PC-9 (cell line): ENCODE measurements around the gene FTO. TPM values are rescaled to one million over a fixed set of nuclear protein-coding genes. Genes with fewer than 3 reads are reported as not detected.

Experiments
- BruUV-seq: library from RNA; stranded (reverse); fragments of 400-500 nt; replicated peaks from 2 replicates; lab custom pipeline; 2021; lab: Mats Ljungman, UMichigan
- CTCF ChIA-PET: fragments of 300-600 bp; sonication (Branson Sonifier 250); formaldehyde crosslinking; loops from one replicate; lab custom pipeline; 2022; ENCODE audit warnings: antibody characterized with exemption; lab: Charles Lee
- POLR2A ChIA-PET: fragments of 300-600 bp; sonication (Branson Sonifier 250); formaldehyde crosslinking; loops from one replicate; lab custom pipeline; 2022; ENCODE audit warnings: antibody characterized with exemption; ENCODE audit not compliant: unreplicated experiment; lab: Charles Lee
- DNase-seq, 2 experiments: peaks; one replicate each; pipeline versions ENCODE4 v3.0.0 to v3.0.0-alpha.2; 2015 to 2022; ENCODE audit warnings: mixed read lengths in 1 of 2
- H2AFZ ChIP-seq: fragments of 200-600 bp; sonication (generic); 2 replicates; pipeline ENCODE4 v1.8.1; 2017; ENCODE audit warnings: antibody characterized with exemption
- H3F3A ChIP-seq: fragments of 200-600 bp; sonication (generic); 2 replicates; pipeline ENCODE4 v1.8.1; 2017; ENCODE audit warnings: antibody characterized with exemption, mild to moderate bottlenecking, low read depth; ENCODE audit not compliant: insufficient read depth
- H3K27ac ChIP-seq: fragments of 200-600 bp; sonication (generic); 2 replicates; pipeline ENCODE4 v1.6.1; 2016; ENCODE audit warnings: mixed run types
- H3K27me3 ChIP-seq: fragments of 200-600 bp; sonication (generic); 2 replicates; pipeline ENCODE4 v1.6.1; 2016; ENCODE audit warnings: low read depth, mixed run types; ENCODE audit not compliant: insufficient read depth
- H3K36me3 ChIP-seq: fragments of 200-600 bp; sonication (generic); 2 replicates; pipeline ENCODE4 v1.6.1; 2016; ENCODE audit warnings: low read depth, mixed run types
- H3K4me1 ChIP-seq: fragments of 200-600 bp; sonication (generic); replicated peaks from 2 replicates; pipeline ENCODE4 v1.6.1; 2016; ENCODE audit warnings: mixed run types; ENCODE audit not compliant: insufficient read depth
- H3K4me2 ChIP-seq: fragments of 200-600 bp; sonication (generic); 2 replicates; pipeline ENCODE4 v1.6.1; 2017; ENCODE audit warnings: mixed run types
- H3K4me3 ChIP-seq: fragments of 200-600 bp; sonication (generic); 2 replicates; pipeline ENCODE4 v1.6.1; 2016; ENCODE audit warnings: mixed run types
- H3K79me2 ChIP-seq: fragments of 200-600 bp; sonication (generic); 2 replicates; pipeline ENCODE4 v1.6.1; 2017; ENCODE audit warnings: low read depth, mixed run types
- H3K9me2 ChIP-seq: fragments of 200-600 bp; sonication (generic); 2 replicates; pipeline ENCODE4 v1.8.1; 2017; ENCODE audit warnings: mild to moderate bottlenecking; ENCODE audit not compliant: insufficient read depth
- H3K9me3 ChIP-seq: fragments of 200-600 bp; sonication (generic); 2 replicates; pipeline ENCODE4 v1.8.1; 2016; ENCODE audit warnings: low read depth; ENCODE audit not compliant: insufficient read depth
- H4K20me1 ChIP-seq: fragments of 200-600 bp; sonication (generic); 2 replicates; pipeline ENCODE4 v1.8.1; 2017; ENCODE audit not compliant: insufficient read depth
- EZH2 ChIP-seq: fragments of 200-600 bp; sonication (generic); IDR thresholded peaks from 2 replicates; pipeline ENCODE4 v1.8.0; 2017; ENCODE audit warnings: antibody characterized with exemption, low read depth
- intact Hi-C: fragments of 100-400 bp; cut with micrococcal nuclease; formaldehyde crosslinking; loops from one replicate; pipeline ENCODE4 v1.10.0; 2022; ENCODE audit not compliant: unreplicated experiment
- total RNA-seq: library from RNA; stranded (reverse); gene quantifications from 2 replicates; pipeline ENCODE4 v1.2.3, GENCODE V29; 2021
- TF ChIP-seq, protein P1 (sequence below): fragments of 200-600 bp; sonication (generic); conservative IDR thresholded peaks from 2 replicates; pipeline ENCODE4 v1.6.1; 2017; ENCODE audit warnings: mixed run types, antibody characterized with exemption, mild to moderate bottlenecking, moderate library complexity

Gene FTO
- total RNA-seq, 1 experiment from 2014 or later = 58.1 TPM

- no peaks in the 10 kb centered on the region for H3K9me3 ChIP-seq
- TF ChIP-seq EZH2 = no peak
- TF ChIP-seq, protein P1, sequence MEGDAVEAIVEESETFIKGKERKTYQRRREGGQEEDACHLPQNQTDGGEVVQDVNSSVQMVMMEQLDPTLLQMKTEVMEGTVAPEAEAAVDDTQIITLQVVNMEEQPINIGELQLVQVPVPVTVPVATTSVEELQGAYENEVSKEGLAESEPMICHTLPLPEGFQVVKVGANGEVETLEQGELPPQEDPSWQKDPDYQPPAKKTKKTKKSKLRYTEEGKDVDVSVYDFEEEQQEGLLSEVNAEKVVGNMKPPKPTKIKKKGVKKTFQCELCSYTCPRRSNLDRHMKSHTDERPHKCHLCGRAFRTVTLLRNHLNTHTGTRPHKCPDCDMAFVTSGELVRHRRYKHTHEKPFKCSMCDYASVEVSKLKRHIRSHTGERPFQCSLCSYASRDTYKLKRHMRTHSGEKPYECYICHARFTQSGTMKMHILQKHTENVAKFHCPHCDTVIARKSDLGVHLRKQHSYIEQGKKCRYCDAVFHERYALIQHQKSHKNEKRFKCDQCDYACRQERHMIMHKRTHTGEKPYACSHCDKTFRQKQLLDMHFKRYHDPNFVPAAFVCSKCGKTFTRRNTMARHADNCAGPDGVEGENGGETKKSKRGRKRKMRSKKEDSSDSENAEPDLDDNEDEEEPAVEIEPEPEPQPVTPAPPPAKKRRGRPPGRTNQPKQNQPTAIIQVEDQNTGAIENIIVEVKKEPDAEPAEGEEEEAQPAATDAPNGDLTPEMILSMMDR = no peak
- no TSS peak for BruUV-seq
- peaks cover 51% of the 10 kb centered on the region for H3K79me2 ChIP-seq
- H3K4me1 ChIP-seq = peaks cover 25% of the 10 kb centered on the region
- H4K20me1 ChIP-seq = no peaks in the 10 kb centered on the region
- H3K9me2 ChIP-seq = no peaks in the 10 kb centered on the region
- no peak overlapping the region for H3K27ac ChIP-seq
- intact Hi-C loops = no loop called here
- no peak overlapping the region for H2AFZ ChIP-seq
- no peaks in the 10 kb centered on the region for H3K36me3 ChIP-seq
- no peak for DNase-seq
- H3K4me2 ChIP-seq = no peak overlapping the region
- H3F3A ChIP-seq = peaks cover 7% of the 10 kb centered on the region; the same call in 1 of the 2 replicates
- H3K4me3 ChIP-seq = no peak overlapping the region
- POLR2A ChIA-PET = no interaction called here
- CTCF ChIA-PET = no interaction called here
- no peaks in the 10 kb centered on the region for H3K27me3 ChIP-seq
Observed at GRCh38 chr16:53737552-53737951, 33.6 kb downstream of the FTO start.

GRCh38 chr16:53740476-53740875, 36.5 kb downstream of the FTO start:
- H3K36me3 ChIP-seq = no peaks in the 10 kb centered on the region
- no peak for DNase-seq
- TF ChIP-seq, protein P1 = no peak
- no peak for TF ChIP-seq EZH2
- peaks cover 43% of the 10 kb centered on the region for H3K4me1 ChIP-seq
- no peaks in the 10 kb centered on the region for H3K9me3 ChIP-seq
- H3F3A ChIP-seq = peaks cover 19% of the 10 kb centered on the region
- H4K20me1 ChIP-seq = no peaks in the 10 kb centered on the region
- POLR2A ChIA-PET = no interaction called here
- BruUV-seq = no TSS peak
- intact Hi-C loops = no loop called here
- peaks cover 41% of the 10 kb centered on the region for H3K79me2 ChIP-seq
- no peak overlapping the region for H2AFZ ChIP-seq
- no peaks in the 10 kb centered on the region for H3K27me3 ChIP-seq
- no peaks in the 10 kb centered on the region for H3K9me2 ChIP-seq
- no peak overlapping the region for H3K4me2 ChIP-seq
- CTCF ChIA-PET = no interaction called here
- no peak overlapping the region for H3K27ac ChIP-seq
- H3K4me3 ChIP-seq = no peak overlapping the region

GRCh38 chr16:53740933-53741531, 37.1 kb downstream of the FTO start:
- Histone ChIP-seq H2AFZ (no peak overlapping the region), H3K27ac (no peak overlapping the region), H3K79me2 (peaks cover 39% of the 10 kb centered on the region), H3K9me3 (no peaks in the 10 kb centered on the region), H3F3A (peaks cover 22% of the 10 kb centered on the region), H3K4me1 (peaks cover 49% of the 10 kb centered on the region), H3K4me2 (no peak overlapping the region), H3K4me3 (no peak overlapping the region), H3K9me2 (no peaks in the 10 kb centered on the region), H4K20me1 (no peaks in the 10 kb centered on the region), H3K36me3 (no peaks in the 10 kb centered on the region), H3K27me3 (no peaks in the 10 kb centered on the region)
- CTCF ChIA-PET = no interaction called here
- intact Hi-C loops = loop anchor here (1.0 kb wide), 1 partner anchor 9 kb away; no protein-coding TSS in a partner anchor
- no TSS peak for BruUV-seq
- no peak for DNase-seq
- POLR2A ChIA-PET = no interaction called here
- TF ChIP-seq, protein P1 = no peak
- no peak for TF ChIP-seq EZH2
